ENCODE measurements around the gene FLT1.

DNA sequence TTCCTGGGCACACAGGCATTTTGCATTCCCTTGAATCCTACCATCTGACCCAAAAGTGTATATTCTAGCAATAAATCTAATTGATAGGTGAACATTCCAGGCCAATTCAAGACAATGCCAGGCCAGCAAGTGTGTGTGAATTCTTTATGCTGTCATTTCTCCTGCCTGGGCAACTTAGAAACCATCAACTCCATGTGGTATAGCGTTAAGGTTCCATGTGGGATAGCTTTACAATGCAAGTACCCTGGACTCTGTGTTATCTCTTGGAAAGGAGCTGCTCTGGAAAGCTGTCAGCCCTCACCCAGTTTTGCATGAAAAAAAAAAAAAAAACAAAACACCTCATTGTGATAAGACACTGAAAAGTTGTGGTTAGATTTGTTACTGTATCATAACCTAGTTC is 15.6 kb upstream of the FLT1 start:
- TF ChIP-seq POLR2A (IDR thresholded peaks at IDR 0.05) (no peak), CTCF (IDR thresholded peaks at IDR 0.05) (no peak)
